ENCODE data around the gene ALPG.
"Not testable (repeated sequence)": the region's sequence is repeated elsewhere in the genome, so short reads cannot be mapped to it uniquely, and the experiment has no call there.

Gene ALPG

DNA sequence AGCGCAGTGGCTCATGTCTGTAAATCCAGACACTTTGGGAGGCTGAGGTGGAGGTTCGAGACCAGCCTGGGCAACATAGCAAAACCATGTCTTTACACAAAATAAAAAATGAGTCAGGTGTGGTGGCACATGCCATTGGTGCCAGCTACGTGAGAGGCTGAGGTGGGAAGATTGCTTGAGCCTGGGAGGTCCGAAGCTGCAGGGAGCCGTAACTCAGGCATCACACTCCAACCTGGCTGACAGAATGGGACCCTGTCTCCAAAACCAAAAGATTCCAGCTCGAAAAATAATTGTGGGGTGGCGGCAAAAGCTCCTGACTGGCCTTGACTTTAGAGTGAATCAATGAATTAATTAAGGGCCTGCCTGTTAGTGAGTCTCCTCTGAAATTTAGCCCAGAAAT, 29.3 kb upstream of the ALPG start:
- DNase-seq (ENCODE audit: low read depth) = no peak

GRCh38 chr2:232377841-232378734, 28.6 kb upstream of the ALPG start:
- no peak for DNase-seq (ENCODE audit: low read depth)

- DNase-seq (ENCODE audit: low read depth) = not testable (repeated sequence)
Measured at GRCh38 chr2:232378735-232379151, 27.9 kb upstream of the ALPG start, which contains the start of gene ALPP. Gene ALPP, plus strand, starts transcription at chr2:232378751. Its CDS starts 52 bp downstream, at chr2:232378803.

GRCh38 chr2:232379610-232380590, 26.7 kb upstream of the ALPG start:
- DNase-seq (ENCODE audit: low read depth) = not testable (repeated sequence)

DNA sequence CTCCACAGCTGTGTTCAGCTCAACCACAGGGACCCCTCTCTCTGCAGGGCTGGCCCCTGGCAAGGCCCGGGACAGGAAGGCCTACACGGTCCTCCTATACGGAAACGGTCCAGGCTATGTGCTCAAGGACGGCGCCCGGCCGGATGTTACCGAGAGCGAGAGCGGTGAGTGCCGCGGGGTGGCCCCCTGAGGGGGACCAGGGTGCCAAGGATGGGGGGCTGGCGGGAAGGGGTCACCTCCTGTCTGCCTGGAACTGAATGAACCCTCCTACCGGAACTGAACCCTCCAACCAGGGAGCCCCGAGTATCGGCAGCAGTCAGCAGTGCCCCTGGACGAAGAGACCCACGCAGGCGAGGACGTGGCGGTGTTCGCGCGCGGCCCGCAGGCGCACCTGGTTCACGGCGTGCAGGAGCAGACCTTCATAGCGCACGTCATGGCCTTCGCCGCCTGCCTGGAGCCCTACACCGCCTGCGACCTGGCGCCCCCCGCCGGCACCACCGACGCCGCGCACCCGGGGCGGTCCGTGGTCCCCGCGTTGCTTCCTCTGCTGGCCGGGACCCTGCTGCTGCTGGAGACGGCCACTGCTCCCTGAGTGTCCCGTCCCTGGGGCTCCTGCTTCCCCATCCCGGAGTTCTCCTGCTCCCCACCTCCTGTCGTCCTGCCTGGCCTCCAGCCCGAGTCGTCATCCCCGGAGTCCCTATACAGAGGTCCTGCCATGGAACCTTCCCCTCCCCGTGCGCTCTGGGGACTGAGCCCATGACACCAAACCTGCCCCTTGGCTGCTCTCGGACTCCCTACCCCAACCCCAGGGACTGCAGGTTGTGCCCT, 25.2 kb upstream of the ALPG start:
- DNase-seq (ENCODE audit: low read depth) = not testable (repeated sequence)

DNA sequence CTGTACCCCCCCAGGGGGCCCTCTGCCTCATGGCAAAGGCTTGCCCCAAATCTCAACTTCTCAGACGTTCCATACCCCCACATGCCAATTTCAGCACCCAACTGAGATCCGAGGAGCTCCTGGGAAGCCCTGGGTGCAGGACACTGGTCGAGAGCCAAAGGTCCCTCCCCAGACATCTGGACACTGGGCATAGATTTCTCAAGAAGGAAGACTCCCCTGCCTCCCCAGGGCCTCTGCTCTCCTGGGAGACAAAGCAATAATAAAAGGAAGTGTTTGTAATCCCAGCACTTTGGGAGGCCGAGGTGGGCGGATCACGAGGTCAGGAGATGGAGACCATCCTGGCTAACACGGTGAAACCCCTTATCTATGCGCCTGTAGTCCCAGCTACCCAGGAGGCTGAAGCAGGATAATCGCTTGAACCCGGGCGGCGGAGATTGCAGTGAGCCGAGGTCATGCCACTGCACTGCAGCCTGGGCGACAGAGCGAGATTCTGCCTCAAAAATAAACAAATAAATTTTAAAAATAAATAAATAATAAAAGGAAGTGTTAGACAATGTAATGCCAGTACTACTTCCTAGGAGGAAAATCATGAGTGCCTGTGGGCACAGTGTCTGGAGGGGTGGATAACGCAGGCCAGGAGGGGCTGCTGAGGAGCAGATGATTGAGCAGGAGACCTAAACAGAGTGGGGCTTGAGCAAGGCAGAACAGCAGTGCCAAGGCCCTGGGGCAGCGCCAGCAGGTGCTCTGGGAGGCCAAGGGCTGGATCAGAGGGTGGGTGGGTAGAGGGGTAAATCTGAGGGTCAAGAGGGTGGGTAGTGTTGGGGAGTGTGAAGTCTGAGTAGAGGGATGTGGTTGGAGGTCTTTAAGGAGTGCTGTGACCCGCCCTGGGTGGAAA, 24.1 kb upstream of the ALPG start:
- DNase-seq (ENCODE audit: low read depth) = no peak

GRCh38 chr2:232384466-232384865, 22.2 kb upstream of the ALPG start:
- DNase-seq (ENCODE audit: low read depth) = no peak

- not testable (repeated sequence) for DNase-seq (ENCODE audit: low read depth)
Measured at GRCh38 chr2:232385058-232385457, 21.6 kb upstream of the ALPG start.

DNA sequence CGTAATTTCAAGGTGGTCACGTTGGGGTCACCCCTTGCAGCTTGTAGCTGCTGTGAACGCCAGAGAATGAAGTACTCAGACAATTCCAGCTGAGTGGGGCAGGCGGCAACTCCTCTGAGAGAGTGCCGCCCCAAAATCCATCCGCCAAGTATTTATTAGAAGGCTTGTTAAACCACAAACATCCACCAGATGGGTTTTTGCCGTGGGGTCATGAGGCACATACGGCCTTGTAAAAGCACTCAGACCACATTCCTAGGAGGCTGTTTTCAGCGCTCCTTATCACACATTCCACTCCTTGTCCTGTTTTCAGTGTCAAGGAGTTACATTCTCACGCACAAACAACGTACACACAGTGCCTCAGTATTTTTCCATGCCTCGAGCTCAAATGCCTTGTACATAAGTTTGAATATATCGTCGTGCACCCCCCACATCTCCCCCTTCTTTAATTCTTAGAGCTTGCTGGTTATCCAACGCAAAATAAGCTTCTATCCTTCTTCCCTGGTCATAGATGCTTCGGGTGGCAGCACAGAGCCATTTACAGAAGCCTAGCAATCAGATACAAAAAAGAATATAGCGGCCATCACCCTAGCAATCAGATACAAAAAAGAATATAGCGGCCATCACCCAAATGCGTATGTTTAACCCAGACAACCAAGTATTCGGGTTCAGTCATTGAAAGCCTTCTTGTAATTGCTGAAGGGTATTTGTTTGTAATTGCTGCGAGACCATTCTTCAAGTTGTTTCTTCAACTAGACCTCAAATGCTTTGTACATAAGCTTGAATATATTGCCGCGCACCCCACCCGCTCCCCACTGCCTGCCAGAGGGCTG, 20.8 kb upstream of the ALPG start:
- DNase-seq (ENCODE audit: low read depth) = no peak

GRCh38 chr2:232386490-232386739, 20.2 kb upstream of the ALPG start:
- DNase-seq (ENCODE audit: low read depth) = no peak

DNA sequence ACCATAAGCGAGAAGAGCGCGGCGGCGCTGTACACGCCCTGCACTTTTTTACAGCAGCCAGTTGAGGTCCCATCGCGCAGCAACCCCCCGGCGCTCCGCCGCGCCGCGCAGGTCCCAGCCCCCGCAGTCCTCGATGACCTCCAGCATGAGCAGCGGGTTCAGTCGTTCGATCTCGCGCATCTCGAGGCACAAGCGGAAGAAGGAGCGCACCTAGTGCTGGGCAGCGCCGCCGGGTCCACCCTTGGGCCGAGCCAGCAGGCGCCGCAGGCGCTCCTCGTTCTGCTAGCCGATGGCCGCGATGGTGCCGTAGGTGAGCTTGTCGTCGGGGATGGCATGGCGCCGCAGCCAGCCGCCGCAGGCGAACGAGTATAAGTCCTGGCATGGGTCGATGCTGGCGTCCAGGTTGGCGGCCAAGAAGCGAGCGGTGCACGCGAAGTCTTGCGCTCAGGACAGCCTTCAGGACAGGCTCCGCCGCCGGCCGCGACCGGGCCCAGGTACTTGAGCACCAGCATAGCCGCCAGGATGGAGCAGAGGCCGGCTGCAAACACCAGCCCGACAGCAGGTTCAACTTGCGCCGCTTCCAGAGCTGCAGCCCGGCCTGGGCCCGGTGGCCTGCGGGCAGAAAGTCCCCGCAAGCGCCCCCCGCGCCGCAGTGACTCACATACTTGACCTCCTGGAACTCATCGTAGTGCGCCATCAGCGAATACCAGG, 19.7 kb upstream of the ALPG start:
- no peak for DNase-seq (ENCODE audit: low read depth)

DNA sequence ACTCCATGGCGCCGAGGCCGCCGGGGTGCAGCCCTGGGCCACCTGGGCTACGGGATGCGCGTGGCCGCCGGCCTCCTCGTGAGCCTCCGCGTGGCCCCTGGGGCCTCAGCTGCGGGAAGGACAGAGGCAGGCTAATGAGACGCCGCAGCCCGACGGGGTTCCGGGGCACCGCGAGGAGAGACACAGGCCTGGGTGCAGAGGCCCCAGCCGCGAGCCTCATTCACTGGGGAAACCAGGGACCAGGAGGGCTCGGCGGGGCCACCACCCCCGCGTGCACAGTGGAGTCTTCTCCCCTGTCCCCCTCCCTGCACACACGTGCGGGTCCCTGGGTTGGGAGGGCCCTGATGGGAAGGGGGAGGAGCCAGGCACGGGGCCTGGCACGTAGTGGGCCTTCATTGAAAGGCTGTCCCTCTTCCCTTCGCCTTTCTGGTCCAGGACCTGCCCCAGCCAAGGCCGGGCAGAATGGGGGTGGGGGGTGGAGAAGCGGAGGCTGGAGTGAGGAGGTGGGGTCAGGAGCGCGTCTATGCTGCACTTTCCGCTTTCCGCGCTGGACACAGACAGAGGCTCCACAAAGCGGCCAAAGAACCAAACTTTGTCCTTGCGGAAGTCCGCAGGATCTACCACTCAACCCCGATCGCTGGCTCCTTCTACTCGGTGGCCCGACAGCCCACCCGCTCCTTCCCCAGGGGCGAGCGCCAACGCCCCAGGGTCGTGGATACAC, 19.0 kb upstream of the ALPG start:
- no peak for DNase-seq (ENCODE audit: low read depth)

DNA sequence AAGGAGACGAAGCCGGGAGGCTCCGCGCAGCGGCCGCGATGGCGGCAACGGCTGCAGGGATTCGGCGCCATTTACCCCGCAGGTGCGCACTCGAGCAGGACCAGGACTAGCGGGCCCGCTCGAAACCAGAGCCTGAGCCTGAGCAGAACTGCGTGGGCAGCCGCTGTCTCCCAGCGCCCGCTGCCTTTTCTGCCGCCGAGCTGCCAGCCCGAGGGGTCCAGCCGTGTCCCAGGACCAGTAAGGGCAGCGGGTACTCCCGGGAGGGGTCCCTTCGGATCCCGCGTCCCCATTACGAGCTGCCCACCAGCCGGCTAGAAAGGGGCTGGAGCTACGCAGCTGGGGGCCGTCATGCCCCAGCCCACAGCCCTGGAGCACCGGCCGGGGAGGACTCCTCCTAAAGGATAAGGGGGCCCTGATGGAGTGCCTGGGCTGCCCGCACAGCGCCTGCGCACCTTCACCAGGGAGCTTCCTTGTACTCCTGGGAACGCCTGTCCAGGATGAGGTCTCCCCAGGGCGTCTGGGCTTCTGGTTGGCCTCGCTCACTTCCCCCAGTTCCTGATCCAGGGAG, 18.2 kb upstream of the ALPG start:
- no peak for DNase-seq (ENCODE audit: low read depth)

- no peak for DNase-seq (ENCODE audit: low read depth)
Measured at GRCh38 chr2:232389327-232389726, 17.3 kb upstream of the ALPG start.

DNA sequence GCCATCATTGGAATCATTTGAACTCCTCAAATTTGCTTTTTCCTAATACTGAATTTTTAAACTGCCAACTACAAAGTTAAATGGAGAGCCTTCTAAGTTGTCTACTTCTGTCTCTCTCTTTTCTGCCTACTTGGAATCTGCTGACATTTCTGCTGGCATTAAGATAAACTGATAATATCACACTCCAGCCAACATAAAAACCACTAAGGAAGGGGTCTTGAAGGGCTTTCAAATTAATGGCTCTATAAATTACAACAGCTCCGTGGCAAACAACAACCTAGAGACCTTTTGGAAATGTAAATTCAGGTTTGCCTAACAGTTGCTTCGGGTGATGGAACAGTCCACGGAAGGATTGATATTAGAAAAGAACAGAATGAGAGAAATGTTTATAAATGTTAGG, 16.0 kb upstream of the ALPG start:
- DNase-seq (ENCODE audit: low read depth) = no peak

- no peak for DNase-seq (ENCODE audit: low read depth)
Measured at GRCh38 chr2:232393556-232393955, 13.1 kb upstream of the ALPG start.

DNA sequence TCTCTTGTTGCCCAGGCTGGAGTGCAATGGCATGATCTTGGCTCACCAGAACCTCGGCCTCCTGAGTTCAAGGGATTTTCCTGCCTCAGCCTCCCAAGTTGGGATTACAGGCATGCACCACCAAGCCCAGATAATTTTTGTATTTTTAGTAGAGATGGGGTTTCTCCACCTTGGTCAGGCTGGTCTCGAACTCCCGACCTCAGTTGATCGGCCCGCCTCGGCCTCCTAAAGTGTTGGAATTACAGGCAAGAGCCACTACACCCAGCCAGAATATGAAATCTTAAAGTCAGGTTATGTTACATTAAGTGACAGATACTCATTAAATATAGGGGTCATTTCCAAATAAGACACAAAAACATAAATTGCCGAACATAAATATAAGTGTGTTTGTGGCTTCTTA, 12.2 kb upstream of the ALPG start:
- DNase-seq (ENCODE audit: low read depth) = not testable (repeated sequence)

DNA sequence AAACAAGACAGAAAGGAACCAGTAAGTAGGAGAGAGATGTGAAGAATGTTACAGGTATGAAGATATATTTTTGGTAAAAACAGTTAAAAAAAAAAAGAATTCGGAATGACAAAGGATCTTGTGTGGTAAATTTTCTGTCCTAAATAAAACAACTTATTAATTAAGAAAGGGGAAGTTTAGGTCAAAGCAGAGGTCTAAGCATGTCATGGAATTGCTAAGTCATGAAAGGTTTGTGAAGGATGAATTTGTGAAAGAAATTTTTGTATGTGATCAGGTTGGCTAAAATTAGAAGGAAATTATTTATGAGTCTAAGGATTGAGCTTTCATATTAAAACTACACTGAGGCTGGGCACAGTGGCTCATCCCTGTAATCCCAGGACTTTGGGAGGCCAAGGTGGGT, 11.1 kb upstream of the ALPG start:
- no peak for DNase-seq (ENCODE audit: low read depth)
